H1 (cell line): ENCODE measurements around the gene TUBB1.

Source experiments
- CEBPB ChIP-seq: IDR thresholded peaks from 2 replicates; pipeline ENCODE4 v1.6.1; 2012; ENCODE audit warnings: low read depth, low read length
- KDM1A ChIP-seq: fragments of 200-600, 300-600 bp; sonication (generic); IDR thresholded peaks from 2 replicates; pipeline ENCODE4 v1.7.1; 2016; ENCODE audit warnings: mild to moderate bottlenecking, low read length, borderline replicate concordance
- POLR2A ChIP-seq, 2 experiments: IDR thresholded peaks; 1 replicate in 1 of 2; 2 replicates in 1 of 2; pipeline ENCODE4 v1.6.1; 2011; ENCODE audit warnings: low read depth in 2 of 2, low read length in 2 of 2, mild to moderate bottlenecking in 2 of 2; ENCODE audit errors: control extremely low read depth in 1 of 2
- POU5F1 ChIP-seq: IDR thresholded peaks from 2 replicates; pipeline ENCODE4 v1.6.1; 2011; ENCODE audit warnings: low read depth, mild to moderate bottlenecking, low read length, moderate library complexity
- SP4 ChIP-seq: IDR thresholded peaks from 2 replicates; pipeline ENCODE4 v1.6.1; 2012; ENCODE audit warnings: low read length, inconsistent platforms
- TAF1 ChIP-seq: IDR thresholded peaks from 2 replicates; pipeline ENCODE4 v1.6.1; 2011; ENCODE audit warnings: mild to moderate bottlenecking, low read depth, low read length
- TAF7 ChIP-seq: optimal IDR thresholded peaks from 2 replicates; pipeline ENCODE3; 2011; ENCODE audit warnings: low read depth, mild to moderate bottlenecking, inconsistent platforms, low read length, moderate library complexity, borderline replicate concordance
- TCF12 ChIP-seq: IDR thresholded peaks from 2 replicates; pipeline ENCODE4 v1.6.1; 2011; ENCODE audit warnings: low read depth, mild to moderate bottlenecking, low read length
- TF ChIP-seq, protein P1 (sequence below), 3 experiments: IDR thresholded peaks; 1 replicate in 2 of 3; 2 replicates in 1 of 3; pipeline versions ENCODE4 v1.5.1 to v1.6.1; 2011; ENCODE audit warnings: low read length in 3 of 3, mild to moderate bottlenecking in 3 of 3, inconsistent platforms in 2 of 3, low read depth in 1 of 3, moderate library complexity in 1 of 3; ENCODE audit not compliant: insufficient read depth in 1 of 3; ENCODE audit errors: control extremely low read depth in 1 of 3
- TF ChIP-seq, protein P2 (sequence below): fragments of 300-600 bp; sonication (generic); IDR thresholded peaks from 2 replicates; pipeline ENCODE4 v1.7.1; 2012; ENCODE audit warnings: low read length, moderate library complexity, mild to moderate bottlenecking, inconsistent platforms; ENCODE audit not compliant: insufficient replicate concordance
- TF ChIP-seq, protein P3 (sequence below): IDR thresholded peaks from 2 replicates; pipeline ENCODE4 v1.6.1; 2012; ENCODE audit warnings: low read length, inconsistent platforms

DNA sequence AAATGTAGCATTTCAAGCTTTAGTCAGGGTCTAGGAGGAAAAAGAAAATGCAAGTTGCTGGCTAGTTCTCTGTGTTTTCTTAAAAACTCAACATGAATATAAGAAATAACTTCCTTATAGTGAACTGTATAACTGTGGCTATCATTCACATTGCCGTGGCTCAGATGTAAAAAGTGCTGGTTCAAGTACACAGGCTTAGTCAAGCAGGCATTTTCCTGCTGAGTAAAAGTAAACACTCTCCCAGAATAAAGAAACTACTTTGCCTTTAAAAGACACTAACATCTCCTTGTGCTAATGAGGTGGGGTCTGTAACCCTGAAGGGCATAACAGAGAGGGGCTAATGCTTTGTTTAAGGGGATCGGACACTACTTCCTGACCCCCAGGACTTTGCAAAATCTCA lies 9.6 kb downstream of the TUBB1 start:
- TF ChIP-seq, protein P1, sequence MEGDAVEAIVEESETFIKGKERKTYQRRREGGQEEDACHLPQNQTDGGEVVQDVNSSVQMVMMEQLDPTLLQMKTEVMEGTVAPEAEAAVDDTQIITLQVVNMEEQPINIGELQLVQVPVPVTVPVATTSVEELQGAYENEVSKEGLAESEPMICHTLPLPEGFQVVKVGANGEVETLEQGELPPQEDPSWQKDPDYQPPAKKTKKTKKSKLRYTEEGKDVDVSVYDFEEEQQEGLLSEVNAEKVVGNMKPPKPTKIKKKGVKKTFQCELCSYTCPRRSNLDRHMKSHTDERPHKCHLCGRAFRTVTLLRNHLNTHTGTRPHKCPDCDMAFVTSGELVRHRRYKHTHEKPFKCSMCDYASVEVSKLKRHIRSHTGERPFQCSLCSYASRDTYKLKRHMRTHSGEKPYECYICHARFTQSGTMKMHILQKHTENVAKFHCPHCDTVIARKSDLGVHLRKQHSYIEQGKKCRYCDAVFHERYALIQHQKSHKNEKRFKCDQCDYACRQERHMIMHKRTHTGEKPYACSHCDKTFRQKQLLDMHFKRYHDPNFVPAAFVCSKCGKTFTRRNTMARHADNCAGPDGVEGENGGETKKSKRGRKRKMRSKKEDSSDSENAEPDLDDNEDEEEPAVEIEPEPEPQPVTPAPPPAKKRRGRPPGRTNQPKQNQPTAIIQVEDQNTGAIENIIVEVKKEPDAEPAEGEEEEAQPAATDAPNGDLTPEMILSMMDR (IDR thresholded peaks at IDR 0.05; ENCODE audit: control extremely low read depth in 1 of 3, insufficient read depth in 1 of 3, low read depth in 1 of 3, low read length in 3 of 3): no peak
- TF ChIP-seq POLR2A (IDR thresholded peaks at IDR 0.05; ENCODE audit: control extremely low read depth in 1 of 2, low read depth in 2 of 2, low read length in 2 of 2): no peak; a peak in 1 of 3 replicates
- no peak for TF ChIP-seq KDM1A
- TF ChIP-seq, protein P2, sequence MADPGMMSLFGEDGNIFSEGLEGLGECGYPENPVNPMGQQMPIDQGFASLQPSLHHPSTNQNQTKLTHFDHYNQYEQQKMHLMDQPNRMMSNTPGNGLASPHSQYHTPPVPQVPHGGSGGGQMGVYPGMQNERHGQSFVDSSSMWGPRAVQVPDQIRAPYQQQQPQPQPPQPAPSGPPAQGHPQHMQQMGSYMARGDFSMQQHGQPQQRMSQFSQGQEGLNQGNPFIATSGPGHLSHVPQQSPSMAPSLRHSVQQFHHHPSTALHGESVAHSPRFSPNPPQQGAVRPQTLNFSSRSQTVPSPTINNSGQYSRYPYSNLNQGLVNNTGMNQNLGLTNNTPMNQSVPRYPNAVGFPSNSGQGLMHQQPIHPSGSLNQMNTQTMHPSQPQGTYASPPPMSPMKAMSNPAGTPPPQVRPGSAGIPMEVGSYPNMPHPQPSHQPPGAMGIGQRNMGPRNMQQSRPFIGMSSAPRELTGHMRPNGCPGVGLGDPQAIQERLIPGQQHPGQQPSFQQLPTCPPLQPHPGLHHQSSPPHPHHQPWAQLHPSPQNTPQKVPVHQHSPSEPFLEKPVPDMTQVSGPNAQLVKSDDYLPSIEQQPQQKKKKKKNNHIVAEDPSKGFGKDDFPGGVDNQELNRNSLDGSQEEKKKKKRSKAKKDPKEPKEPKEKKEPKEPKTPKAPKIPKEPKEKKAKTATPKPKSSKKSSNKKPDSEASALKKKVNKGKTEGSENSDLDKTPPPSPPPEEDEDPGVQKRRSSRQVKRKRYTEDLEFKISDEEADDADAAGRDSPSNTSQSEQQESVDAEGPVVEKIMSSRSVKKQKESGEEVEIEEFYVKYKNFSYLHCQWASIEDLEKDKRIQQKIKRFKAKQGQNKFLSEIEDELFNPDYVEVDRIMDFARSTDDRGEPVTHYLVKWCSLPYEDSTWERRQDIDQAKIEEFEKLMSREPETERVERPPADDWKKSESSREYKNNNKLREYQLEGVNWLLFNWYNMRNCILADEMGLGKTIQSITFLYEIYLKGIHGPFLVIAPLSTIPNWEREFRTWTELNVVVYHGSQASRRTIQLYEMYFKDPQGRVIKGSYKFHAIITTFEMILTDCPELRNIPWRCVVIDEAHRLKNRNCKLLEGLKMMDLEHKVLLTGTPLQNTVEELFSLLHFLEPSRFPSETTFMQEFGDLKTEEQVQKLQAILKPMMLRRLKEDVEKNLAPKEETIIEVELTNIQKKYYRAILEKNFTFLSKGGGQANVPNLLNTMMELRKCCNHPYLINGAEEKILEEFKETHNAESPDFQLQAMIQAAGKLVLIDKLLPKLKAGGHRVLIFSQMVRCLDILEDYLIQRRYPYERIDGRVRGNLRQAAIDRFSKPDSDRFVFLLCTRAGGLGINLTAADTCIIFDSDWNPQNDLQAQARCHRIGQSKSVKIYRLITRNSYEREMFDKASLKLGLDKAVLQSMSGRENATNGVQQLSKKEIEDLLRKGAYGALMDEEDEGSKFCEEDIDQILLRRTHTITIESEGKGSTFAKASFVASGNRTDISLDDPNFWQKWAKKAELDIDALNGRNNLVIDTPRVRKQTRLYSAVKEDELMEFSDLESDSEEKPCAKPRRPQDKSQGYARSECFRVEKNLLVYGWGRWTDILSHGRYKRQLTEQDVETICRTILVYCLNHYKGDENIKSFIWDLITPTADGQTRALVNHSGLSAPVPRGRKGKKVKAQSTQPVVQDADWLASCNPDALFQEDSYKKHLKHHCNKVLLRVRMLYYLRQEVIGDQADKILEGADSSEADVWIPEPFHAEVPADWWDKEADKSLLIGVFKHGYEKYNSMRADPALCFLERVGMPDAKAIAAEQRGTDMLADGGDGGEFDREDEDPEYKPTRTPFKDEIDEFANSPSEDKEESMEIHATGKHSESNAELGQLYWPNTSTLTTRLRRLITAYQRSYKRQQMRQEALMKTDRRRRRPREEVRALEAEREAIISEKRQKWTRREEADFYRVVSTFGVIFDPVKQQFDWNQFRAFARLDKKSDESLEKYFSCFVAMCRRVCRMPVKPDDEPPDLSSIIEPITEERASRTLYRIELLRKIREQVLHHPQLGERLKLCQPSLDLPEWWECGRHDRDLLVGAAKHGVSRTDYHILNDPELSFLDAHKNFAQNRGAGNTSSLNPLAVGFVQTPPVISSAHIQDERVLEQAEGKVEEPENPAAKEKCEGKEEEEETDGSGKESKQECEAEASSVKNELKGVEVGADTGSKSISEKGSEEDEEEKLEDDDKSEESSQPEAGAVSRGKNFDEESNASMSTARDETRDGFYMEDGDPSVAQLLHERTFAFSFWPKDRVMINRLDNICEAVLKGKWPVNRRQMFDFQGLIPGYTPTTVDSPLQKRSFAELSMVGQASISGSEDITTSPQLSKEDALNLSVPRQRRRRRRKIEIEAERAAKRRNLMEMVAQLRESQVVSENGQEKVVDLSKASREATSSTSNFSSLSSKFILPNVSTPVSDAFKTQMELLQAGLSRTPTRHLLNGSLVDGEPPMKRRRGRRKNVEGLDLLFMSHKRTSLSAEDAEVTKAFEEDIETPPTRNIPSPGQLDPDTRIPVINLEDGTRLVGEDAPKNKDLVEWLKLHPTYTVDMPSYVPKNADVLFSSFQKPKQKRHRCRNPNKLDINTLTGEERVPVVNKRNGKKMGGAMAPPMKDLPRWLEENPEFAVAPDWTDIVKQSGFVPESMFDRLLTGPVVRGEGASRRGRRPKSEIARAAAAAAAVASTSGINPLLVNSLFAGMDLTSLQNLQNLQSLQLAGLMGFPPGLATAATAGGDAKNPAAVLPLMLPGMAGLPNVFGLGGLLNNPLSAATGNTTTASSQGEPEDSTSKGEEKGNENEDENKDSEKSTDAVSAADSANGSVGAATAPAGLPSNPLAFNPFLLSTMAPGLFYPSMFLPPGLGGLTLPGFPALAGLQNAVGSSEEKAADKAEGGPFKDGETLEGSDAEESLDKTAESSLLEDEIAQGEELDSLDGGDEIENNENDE: no peak
- TF ChIP-seq, protein P3, sequence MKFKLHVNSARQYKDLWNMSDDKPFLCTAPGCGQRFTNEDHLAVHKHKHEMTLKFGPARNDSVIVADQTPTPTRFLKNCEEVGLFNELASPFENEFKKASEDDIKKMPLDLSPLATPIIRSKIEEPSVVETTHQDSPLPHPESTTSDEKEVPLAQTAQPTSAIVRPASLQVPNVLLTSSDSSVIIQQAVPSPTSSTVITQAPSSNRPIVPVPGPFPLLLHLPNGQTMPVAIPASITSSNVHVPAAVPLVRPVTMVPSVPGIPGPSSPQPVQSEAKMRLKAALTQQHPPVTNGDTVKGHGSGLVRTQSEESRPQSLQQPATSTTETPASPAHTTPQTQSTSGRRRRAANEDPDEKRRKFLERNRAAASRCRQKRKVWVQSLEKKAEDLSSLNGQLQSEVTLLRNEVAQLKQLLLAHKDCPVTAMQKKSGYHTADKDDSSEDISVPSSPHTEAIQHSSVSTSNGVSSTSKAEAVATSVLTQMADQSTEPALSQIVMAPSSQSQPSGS: no peak
- TF ChIP-seq TCF12: no peak
- no peak for TF ChIP-seq POU5F1
- TF ChIP-seq TAF1: no peak
- no peak for TF ChIP-seq TAF7
- no peak for TF ChIP-seq SP4
- TF ChIP-seq CEBPB: no peak
